ENCODE measurements around the gene HNRNPC.

Gene HNRNPC

GRCh38 chr14:21208554-21208953 is 60.7 kb downstream of the HNRNPC start:
- DNase-seq = no peak

- no peak for DNase-seq
Observed at GRCh38 chr14:21206753-21207684, 62.2 kb downstream of the HNRNPC start.

- DNase-seq = no peak
Observed at GRCh38 chr14:21205678-21206581, 63.3 kb downstream of the HNRNPC start.

GRCh38 chr14:21205026-21205677 is 64.1 kb downstream of the HNRNPC start:
- no peak for DNase-seq

GRCh38 chr14:21204167-21205025 is 64.8 kb downstream of the HNRNPC start:
- DNase-seq = no peak

GRCh38 chr14:21203470-21204166 is 65.6 kb downstream of the HNRNPC start:
- DNase-seq = no peak

DNA sequence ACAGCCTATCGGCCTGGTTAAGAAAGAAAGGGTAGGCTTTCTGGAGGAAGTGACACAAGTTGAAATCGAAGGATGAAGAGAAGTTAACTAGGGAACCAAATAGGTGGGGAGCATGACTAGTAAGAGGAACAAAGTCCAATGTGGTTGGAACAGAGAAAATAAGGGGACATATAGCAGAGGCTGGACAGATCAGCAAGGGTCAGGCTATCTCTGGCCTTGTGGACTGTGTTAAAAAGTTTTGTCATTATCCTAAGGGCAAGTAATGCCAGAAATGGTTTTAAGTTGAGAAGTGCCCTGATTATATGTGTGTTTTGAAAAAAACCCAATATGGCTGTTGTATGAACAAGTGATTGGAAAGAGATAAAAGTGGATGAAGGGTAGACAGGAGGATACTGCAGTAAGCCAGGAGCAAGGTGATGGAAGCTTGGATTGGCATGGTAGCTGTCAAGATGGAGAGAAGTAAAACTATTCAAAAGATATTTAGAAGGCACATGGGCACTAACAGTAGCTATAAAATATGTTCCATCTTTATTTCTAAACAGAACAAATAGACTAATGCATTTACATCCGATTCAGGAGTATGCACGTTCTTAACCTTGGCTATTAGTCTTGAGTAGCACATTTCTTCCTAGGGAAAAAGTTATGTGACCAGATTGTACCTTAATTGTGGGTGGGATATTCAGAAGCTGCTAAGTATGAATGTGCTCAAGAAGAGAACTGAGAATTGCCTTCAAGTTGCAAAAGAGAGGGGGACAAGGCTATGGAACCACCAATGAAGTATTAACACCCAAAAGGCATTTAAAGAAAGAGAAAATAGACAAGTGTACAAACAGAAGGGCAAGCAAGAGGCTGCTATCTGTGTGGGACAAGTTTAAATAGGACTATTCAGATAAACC is 66.5 kb downstream of the HNRNPC start:
- DNase-seq = no peak

DNA sequence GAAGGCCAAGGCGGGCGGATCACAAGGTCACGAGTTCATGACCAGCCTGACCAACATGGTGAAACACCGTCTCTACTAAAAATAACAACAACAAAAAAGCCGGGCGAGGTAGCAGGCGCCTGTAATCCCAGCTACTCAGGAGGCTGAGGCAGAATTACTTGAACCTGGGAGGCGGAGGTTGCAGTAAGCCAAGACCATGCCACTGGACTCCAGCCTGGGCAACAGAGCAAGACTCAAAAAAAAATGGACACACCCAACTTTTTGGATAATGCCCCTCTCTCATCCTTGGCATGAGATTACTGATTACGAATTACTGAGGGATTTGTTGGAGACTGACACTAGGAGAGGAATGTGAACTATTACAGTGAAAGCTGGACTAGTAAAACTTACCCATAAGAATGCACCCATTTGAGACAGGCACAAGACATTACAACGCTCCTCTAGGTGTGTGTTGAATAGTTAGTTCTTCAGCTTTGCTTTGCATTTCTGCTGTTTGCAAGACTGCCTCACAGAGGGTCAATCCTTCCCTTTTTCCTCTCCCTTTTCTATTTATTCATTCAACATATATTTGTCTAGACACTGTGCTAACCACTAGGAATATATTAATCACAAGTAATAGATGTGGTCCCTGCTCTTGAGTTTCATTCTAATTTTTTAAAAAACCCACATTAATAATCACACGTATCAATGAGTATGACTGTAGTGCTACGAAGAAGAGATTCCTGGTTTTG is 67.3 kb downstream of the HNRNPC start:
- DNase-seq = no peak

DNA sequence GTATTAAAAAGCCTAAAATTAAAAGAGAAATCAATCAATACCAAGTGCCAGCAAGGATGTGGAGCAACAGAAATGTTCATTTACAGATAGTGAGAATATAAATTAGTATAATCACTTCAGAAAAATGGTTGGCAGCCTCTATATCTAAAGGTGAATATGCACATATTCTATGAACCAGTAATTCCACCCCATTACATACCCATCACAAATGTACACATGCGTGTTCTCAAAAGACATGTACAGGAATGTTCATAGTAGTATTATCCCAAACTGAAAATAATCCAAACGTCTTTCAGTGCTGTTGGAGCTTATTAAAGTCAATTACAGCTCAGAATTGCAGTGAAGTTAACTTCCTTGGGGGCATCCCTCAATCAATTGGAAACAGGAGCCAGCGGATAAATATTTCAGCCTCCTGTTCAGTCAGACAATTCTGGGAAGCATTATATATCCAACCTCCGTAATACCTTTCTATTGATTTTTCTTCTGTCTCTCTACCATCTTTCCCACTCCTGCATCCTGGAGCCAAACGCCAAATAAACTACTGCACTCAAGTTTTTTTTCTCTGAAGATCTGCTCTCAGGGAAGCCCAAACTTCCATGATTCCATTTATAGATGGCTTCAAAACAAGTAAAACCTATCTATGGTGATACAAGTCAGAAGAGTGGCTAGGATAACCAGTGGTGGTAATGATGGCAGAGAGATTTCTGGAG is 68.3 kb downstream of the HNRNPC start:
- no peak for DNase-seq

GRCh38 chr14:21199611-21200560 is 69.4 kb downstream of the HNRNPC start:
- no peak for DNase-seq

DNA sequence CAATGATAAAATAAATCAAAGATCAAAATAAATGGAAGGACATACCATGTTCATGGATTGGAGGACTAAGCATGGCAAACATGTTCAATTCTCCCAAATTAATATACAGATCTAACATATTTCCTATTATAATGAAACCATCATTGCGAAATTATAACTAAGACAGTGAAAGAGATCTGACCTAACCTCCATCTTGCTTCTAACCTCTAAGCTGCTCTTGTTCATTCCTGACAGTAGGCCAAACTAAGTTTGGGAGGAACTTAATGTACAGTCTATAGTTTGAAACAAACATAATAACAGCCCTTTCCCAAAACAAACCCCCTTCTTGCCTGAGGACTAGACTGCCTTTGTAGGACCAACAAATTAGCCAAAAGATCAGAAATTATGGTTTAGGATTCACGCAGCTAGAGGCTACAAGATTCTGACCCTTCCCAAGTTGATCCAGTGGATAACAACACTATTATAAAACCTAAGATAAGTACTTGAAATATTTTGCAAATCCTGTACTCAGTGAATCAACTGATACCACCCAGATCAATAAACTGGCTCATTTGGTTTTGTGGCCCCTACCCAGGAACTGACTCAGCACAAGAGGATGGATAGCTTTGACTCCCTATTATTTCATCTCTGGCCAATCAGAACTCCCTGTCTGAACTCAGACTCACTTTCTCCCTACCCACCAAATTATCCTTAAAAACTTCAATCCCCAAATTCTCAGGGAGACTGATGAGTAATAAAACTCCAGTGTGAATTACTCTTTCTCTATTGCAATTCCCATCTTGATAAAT is 71.6 kb downstream of the HNRNPC start:
- no peak for DNase-seq

GRCh38 chr14:21194597-21194996 is 74.6 kb downstream of the HNRNPC start:
- no peak for DNase-seq

GRCh38 chr14:21192875-21193535 is 76.2 kb downstream of the HNRNPC start:
- DNase-seq = no peak

DNA sequence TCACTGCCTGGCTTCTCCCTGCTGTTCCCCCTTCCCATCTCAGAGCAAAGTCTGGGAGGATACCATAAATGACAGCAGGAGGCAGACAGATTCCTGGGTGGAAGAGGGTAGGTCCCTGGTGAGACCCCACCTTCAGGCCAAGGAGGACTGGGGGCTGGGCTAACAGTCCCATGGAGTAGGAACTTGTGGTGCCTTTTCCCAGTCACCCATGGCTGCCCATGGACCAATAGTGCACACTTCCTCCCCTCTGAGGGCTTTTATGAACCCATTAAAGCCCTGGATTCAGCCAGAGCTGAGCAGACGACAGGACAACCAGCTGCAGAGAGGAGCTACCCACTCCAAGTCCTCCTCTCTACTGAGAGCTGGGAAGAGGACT is 76.8 kb downstream of the HNRNPC start:
- no peak for DNase-seq

DNA sequence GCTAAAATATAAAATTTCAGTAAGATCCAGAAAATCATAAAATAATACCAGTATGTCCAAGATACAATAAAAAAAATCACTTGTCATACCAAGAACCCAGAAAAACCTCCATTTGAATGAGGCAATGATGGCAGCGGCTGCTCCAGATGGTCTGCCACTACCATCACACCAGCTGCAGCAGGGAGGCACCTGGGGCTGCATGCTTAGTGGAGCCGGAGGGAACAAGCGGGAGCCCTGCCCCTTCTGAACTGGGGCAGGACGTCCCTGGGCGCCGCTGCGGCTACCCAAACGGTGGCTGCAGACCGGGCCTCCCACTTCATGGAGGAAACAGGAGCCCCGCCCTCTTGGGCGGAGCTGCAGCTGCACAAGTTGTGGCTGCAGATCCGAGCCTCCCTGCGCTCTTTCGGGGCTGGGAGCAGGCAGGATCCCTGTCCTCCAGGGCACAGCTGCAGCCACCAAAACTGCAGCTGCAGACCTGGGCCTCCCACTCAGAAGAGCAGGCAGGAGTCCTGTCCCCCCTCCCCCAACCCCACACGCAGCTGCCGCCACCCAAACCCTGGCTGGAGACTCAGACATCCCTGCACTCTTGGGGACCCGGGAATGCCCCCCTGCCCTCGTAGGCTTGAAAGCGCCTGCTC is 77.3 kb downstream of the HNRNPC start:
- peak; percentile 36 to 42 for DNase-seq

DNA sequence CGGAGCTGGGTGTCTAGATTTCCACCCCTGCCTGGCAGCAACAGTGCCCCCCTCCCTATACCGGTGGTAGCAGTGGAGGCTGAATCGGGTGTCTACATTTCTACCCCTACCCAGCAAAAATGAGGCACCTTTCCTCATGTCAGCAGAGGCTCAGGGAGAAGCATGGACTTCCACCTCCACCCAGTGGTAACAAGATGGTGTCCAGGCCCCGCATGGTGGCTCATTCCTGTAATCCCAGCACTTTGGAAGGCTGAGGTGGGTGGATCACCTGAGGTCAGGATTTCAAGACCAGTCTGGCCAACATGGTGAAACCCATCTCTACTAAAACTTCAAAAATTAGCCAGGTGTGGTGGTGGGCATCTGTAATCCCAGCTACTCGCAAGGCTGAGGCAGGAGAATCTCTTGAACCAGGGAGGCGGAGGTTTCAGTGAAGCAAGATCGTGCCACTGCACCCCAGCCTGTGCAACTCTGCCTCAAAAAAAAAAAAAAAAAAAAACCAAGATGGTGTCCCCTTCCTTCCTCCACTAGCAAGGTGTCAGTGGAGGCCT is 77.9 kb downstream of the HNRNPC start:
- no peak for DNase-seq
